ENCODE data around the gene SLC35B2.

The SLC35B2 gene

GRCh38 chr6:44251576-44252524, 5.5 kb downstream of the SLC35B2 start:
- DNase-seq, result no peak

- DNase-seq, result no peak
These were observed 6.6 kb downstream of the SLC35B2 start for GRCh38 chr6:44250718-44251123.

GRCh38 chr6:44250067-44250717, 7.1 kb downstream of the SLC35B2 start:
- no peak for DNase-seq

- DNase-seq, result no peak
These were observed 8.1 kb downstream of the SLC35B2 start for GRCh38 chr6:44249082-44249748.

GRCh38 chr6:44248579-44248978, 8.7 kb downstream of the SLC35B2 start:
- DNase-seq, result no peak

GRCh38 chr6:44247338-44248302, 9.7 kb downstream of the SLC35B2 start:
- peak; percentile 87 for DNase-seq

- DNase-seq, result peak; percentile 97
These were observed 10.5 kb downstream of the SLC35B2 start, which contains the start of gene HSP90AB1 for GRCh38 chr6:44246663-44247337. HSP90AB1 (plus strand) TSS chr6:44247101; CDS start chr6:44248630, 1,529 bp downstream.

- peak; percentile 79 for DNase-seq
These were observed 11.2 kb downstream of the SLC35B2 start for GRCh38 chr6:44245912-44246662.

GRCh38 chr6:44245391-44245911, 11.9 kb downstream of the SLC35B2 start:
- no peak for DNase-seq

- DNase-seq, result no peak
These were observed 14.0 kb downstream of the SLC35B2 start for GRCh38 chr6:44243345-44243744.

- DNase-seq, result no peak
These were observed 18.5 kb downstream of the SLC35B2 start for GRCh38 chr6:44238687-44239350.

- peak; percentile 74 for DNase-seq
These were observed 19.4 kb downstream of the SLC35B2 start for GRCh38 chr6:44237813-44238433.

- peak; percentile 51 for DNase-seq
These were observed 20.1 kb downstream of the SLC35B2 start for GRCh38 chr6:44237021-44237812.

GRCh38 chr6:44235891-44236516, 21.3 kb downstream of the SLC35B2 start:
- DNase-seq, result no peak

GRCh38 chr6:44235269-44235668, 22.1 kb downstream of the SLC35B2 start:
- no peak for DNase-seq

GRCh38 chr6:44234101-44235025, 23.0 kb downstream of the SLC35B2 start:
- no peak for DNase-seq

GRCh38 chr6:44233567-44234100, 23.7 kb downstream of the SLC35B2 start:
- no peak for DNase-seq

Data from activated T-cell treated with anti-CD3 and anti-CD28 coated beads for 4 hours (primary cell).